GM18519 (cell line): ENCODE data around the gene OR1S2.
"Not testable (repeated sequence)": the region's sequence is repeated elsewhere in the genome, so short reads cannot be mapped to it uniquely, and the experiment has no call there.

ENCODE experiments used
- ATAC-seq: cut with Tn5 transposase; IDR thresholded peaks from one replicate; pipeline ENCODE4 v1.9.1; 2021; ENCODE audit warnings: mild to moderate bottlenecking, moderate library complexity; ENCODE audit not compliant: unreplicated experiment, low FRiP score

OR1S2 gene

DNA sequence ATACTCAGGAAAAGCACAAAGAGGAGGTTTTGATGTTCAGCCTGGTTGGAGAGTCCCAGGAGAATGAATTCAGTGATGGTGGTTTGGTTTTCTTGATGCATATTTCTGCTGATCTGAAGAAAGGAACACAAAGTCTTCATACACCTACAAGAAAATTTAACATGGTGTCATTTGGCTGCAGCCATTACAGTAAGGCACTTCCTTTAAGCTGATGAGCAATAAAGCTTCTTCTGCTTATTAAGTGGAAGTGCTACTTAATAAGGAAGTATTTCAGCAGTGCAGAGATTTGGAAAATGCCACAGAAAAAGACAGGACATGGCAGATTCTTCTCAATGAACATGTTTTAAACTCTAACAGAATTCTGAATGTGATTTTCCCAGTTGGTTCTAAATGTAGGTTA lies at the start of gene OR1S2:
Gene OR1S2, minus strand, starts transcription at position 101 of the 400 bp plus-strand sequence. Its CDS starts 0 bp downstream, at position 101.
- no peak for ATAC-seq

- ATAC-seq: no peak
These were observed 40.0 kb upstream of the OR1S2 start for GRCh38 chr11:58243954-58244353.

DNA sequence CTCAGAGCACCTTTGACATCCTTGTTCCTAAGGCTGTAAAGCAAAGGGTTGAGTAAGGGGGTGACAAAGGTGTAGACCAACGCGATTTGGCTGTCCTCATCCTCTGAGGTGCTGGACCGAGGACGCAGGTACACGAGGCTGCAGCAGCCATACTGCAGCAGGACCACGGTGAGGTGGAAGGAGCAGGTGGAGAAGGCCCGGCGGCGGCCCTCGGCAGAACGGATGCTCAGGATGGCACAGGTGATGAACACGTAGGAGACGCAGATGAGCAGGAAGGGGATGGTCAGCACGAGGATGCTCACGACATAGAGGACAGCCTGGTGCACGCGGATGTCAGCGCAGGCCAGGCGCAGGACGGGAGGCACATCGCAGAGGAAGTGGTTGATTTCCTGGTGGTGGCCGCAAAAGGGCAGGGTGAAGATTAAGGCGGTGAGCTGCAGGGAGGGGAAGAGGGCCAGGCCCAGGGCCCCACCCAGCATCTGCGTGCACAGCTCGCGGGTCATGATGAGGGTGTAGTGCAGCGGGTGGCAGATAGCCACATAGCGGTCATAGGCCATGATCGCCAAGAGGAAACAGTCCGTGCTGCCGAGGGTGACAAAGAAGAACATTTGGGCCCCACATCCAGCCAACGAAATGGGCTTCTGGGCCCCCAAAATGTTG lies 24.1 kb upstream of the OR1S2 start:
- no peak for ATAC-seq

- ATAC-seq: no peak
These were observed 18.8 kb upstream of the OR1S2 start for GRCh38 chr11:58222721-58223120.

GRCh38 chr11:58216476-58216875 lies 12.5 kb upstream of the OR1S2 start:
- ATAC-seq: no peak

DNA sequence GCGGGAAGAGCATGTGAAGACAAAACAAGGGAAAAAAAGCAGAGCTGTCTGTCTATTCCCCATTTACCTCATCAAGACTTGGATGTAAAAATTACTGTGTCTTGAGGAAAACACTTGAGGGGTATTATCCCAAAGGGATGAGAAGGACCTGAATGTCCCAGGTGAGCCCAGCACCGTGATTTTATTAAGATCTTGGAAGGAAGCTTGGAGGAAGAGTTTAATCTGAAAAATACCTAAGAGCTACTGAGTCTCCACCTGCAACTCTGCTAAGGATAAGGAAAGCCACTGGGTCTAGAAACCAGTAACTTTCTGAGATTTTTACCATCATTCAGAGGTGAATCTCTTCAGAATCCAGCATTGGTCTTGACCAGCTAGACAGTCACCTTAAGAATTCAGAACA lies 8.5 kb upstream of the OR1S2 start, which contains the start of gene OR1S1:
Gene OR1S1, plus strand, starts transcription at position 301 of the 400 bp plus-strand sequence.
- not testable (repeated sequence) for ATAC-seq

GRCh38 chr11:58199271-58199670 lies 4.7 kb downstream of the OR1S2 start:
- ATAC-seq: no peak

DNA sequence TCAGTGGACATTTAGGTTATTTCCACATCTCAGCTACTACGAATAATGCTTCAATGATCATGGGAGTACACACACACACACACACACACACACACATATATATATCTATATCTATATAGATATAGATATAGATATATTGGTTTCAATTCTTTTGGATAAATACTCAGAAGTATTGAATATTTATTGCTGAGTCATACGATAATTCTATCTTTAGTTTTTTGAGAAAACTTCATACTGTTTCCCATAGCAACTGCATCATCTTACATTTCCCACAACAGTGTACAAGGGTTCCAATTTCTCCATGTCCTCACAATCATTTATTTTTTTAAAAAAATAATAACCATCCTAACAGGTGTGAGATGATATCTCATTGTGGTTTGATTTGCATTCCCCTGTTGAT lies 8.0 kb downstream of the OR1S2 start:
- ATAC-seq: no peak

DNA sequence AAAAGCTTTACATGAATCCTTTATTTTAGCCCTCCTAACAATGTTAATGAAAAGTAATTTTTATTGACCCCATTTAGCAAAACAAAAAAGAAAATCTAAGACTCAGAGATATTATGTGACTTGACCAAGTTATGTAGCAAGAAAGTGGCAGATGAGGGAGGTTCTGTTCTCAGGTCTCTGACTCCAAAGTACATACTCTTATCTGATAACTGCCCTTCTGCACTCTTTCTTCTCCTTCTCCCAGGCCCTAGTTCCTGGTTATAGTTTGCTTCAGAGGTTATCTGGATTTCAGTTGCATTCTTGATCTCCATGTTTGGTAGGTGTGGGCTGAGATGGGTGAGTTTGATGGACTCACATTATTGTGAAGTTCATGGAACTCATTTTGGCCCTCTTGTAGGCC lies 10.6 kb downstream of the OR1S2 start:
- no peak for ATAC-seq

DNA sequence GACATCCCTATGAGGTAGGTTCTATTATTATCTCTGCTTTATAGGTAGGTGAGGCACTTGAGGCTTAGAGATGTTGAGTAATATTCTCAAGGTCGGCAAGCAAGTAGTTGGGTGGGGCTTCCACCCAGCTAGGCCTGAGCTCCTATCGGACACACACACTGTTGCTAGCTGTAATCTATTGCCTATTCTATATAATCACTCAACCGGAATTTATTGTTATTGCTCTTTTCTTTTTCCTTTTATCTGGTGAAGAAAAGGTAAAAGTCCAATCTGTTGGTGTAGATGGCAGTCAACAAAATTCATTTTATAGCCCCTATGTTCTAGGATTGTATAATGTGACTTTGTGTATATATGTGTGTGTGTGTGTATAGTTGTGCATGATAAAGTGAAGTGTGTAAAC lies 11.7 kb downstream of the OR1S2 start:
- ATAC-seq: no peak

- no peak for ATAC-seq
These were observed 15.2 kb downstream of the OR1S2 start, which contains the start of gene OR9Q2 for GRCh38 chr11:58188770-58189169. OR9Q2 (plus strand) TSS chr11:58189070; CDS start chr11:58190491, 1,421 bp downstream.

DNA sequence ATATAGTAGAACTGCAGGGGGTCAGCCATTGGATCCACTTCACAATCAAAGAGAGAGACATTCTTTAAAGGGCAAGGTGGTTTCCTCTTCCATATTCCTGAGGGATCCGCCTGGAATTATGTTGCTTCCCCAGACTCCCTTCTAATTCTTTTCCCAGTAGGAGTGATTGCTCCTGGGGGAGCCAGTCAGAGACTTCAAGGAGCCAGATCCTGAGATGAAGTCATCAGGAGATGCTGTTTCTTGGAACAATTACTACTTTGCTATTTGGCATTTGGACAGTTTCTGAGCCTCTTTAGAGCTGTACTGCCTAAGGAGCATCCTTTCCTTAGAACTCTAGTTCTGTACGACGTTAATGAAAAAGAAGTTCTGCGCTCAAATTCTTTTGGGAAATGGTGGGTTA lies 17.0 kb downstream of the OR1S2 start:
- ATAC-seq: no peak

DNA sequence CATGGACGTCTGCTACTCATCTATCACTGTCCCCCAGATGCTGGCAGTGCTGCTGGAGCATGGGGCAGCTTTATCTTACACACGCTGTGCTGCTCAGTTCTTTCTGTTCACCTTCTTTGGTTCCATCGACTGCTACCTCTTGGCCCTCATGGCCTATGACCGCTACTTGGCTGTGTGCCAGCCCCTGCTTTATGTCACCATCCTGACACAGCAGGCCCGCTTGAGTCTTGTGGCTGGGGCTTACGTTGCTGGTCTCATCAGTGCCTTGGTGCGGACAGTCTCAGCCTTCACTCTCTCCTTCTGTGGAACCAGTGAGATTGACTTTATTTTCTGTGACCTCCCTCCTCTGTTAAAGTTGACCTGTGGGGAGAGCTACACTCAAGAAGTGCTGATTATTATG lies 24.3 kb downstream of the OR1S2 start:
- no peak for ATAC-seq

GRCh38 chr11:58178444-58178843 lies 25.5 kb downstream of the OR1S2 start:
- no peak for ATAC-seq

- no peak for ATAC-seq
These were observed 26.4 kb downstream of the OR1S2 start for GRCh38 chr11:58177409-58178054.

DNA sequence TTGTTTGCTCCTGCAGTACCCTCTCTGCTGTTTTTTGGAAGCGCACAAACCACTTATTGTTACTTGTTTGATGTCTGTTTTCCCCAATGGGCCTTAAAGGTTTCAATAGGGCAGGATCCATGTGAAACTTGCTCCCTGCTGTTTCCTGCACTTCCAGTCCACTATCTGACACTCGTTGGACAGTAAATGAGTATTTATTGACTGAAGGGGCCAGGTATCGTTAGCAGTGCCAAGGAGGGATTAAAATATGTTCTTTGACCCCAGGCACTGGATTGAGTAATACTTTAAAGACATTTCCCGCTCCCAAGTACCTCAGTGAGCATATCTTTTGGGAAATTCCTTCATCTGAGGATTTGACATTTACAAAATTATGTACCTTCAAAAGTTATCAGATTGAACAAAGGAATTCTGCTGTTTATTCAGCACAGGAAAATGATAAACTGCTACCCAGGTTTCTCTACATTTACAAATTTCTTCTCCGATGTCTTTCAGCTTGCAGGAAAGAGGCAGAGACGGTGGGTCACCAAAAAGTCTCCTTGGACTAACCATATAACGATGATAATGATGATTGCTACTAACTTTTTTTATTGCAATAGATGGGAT lies 38.3 kb downstream of the OR1S2 start:
- ATAC-seq: no peak

GRCh38 chr11:58164990-58165389 lies 39.0 kb downstream of the OR1S2 start:
- ATAC-seq: no peak

- no peak for ATAC-seq
These were observed 39.6 kb downstream of the OR1S2 start for GRCh38 chr11:58164389-58164788.
